A549 (cell line): ENCODE measurements around the gene MYOM1. TPM values are rescaled to one million over a fixed set of nuclear protein-coding genes. Genes with fewer than 3 reads are reported as not detected.
"Not testable (repeated sequence)": the region's sequence is repeated elsewhere in the genome, so short reads cannot be mapped to it uniquely, and the experiment has no call there.

ENCODE experiments used
- ATAC-seq, 2 experiments: fragments of 200-7000 bp in 1 of 2; fragments of >200 bp in 1 of 2; cut with Nextera tagmentation in 1 of 2; cut with Tn5 transposase in 1 of 2; 3 replicates each; pipeline versions ENCODE4 v1.8.0 to v1.9.1; 2018 to 2020; ENCODE audit warnings: mild to moderate bottlenecking in 1 of 2, moderate library complexity in 1 of 2
- CTCF ChIA-PET: fragments of 300-600 bp; sonication (Branson Sonifier 250); formaldehyde crosslinking; extraction: SDS; loops from one replicate; lab custom pipeline; 2021; ENCODE audit warnings: antibody characterized with exemption, inconsistent platforms; lab: Yijun Ruan, JAX
- POLR2A ChIA-PET: fragments of 350-600 bp; formaldehyde crosslinking; extraction: SDS; loops from one replicate; lab custom pipeline; 2021; ENCODE audit warnings: antibody characterized with exemption, inconsistent platforms; lab: Yijun Ruan, JAX
- DNase-seq, 2 experiments: peaks; one replicate each; pipeline versions ENCODE4 v3.0.0 to v3.0.0-alpha.2; 2011 to 2016; ENCODE audit warnings: low read depth in 1 of 2, low spot score in 1 of 2
- FAIRE-seq: peaks from 2 replicates; lab custom pipeline; 2011; peaks lifted over from hg19 to GRCh38; lab: Jason Lieb, UNC
- H3K27ac ChIP-seq, 2 experiments: fragments of >200 bp; sonication (Bioruptor Twin); formaldehyde crosslinking; 3 replicates each; pipeline ENCODE4 v1.5.1; 2016 to 2017
- H3K4me1 ChIP-seq: fragments of >200 bp; sonication (Bioruptor Twin); formaldehyde crosslinking; 3 replicates; pipeline ENCODE4 v1.6.1; 2016
- H3K4me2 ChIP-seq: fragments of >200 bp; sonication (Bioruptor Twin); formaldehyde crosslinking; 3 replicates; pipeline ENCODE4 v1.6.1; 2016
- H3K4me3 ChIP-seq: fragments of >200 bp; sonication (Bioruptor Twin); formaldehyde crosslinking; 3 replicates; pipeline ENCODE4 v1.5.1; 2016
- H3K9me3 ChIP-seq: fragments of >200 bp; sonication (Bioruptor Twin); formaldehyde crosslinking; 3 replicates; pipeline ENCODE4 v1.6.1; 2016
- CEBPB ChIP-seq, 2 experiments: fragments of >200 bp in 1 of 2; sonication (Bioruptor Twin) in 1 of 2; formaldehyde crosslinking in 1 of 2; IDR thresholded peaks; 2 replicates each; pipeline ENCODE4 v1.6.1; 2012 to 2016
- CHD4 ChIP-seq: fragments of 200-600 bp; sonication (generic); IDR thresholded peaks from 2 replicates; pipeline ENCODE4 v1.6.1; 2016; ENCODE audit warnings: antibody characterized with exemption, mild to moderate bottlenecking, borderline replicate concordance
- FOXS1 ChIP-seq: fragments of 250-450 bp; sonication (Bioruptor Pico); IDR thresholded peaks from 2 replicates; pipeline ENCODE4 v1.5.0; 2020; ENCODE audit warnings: mild to moderate bottlenecking, moderate library complexity
- KDM1A ChIP-seq: fragments of 200-600 bp; sonication (generic); IDR thresholded peaks from 2 replicates; pipeline ENCODE4 v1.6.1; 2016; ENCODE audit warnings: low read depth, mild to moderate bottlenecking
- KDM5A ChIP-seq: fragments of 200-600 bp; sonication (generic); IDR thresholded peaks from 2 replicates; pipeline ENCODE4 v1.6.1; 2016; ENCODE audit warnings: antibody characterized with exemption, mild to moderate bottlenecking
- MAZ ChIP-seq: fragments of 150-350 bp; IDR thresholded peaks from 2 replicates; pipeline ENCODE4 v1.6.1; 2014; ENCODE audit warnings: antibody characterized with exemption, low read depth, low read length, borderline replicate concordance
- NFE2L2 ChIP-seq: fragments of 150-350 bp; conservative IDR thresholded peaks from 2 replicates; pipeline ENCODE4 v1.6.1; 2014; ENCODE audit warnings: low read length
- NR3C1 ChIP-seq: fragments of >200 bp; sonication (Bioruptor Twin); formaldehyde crosslinking; IDR thresholded peaks from 3 replicates; pipeline ENCODE4 v1.6.1; 2017
- PHF8 ChIP-seq: fragments of 200-600 bp; sonication (generic); IDR thresholded peaks from 2 replicates; pipeline ENCODE4 v1.6.1; 2016; ENCODE audit warnings: low read depth, mild to moderate bottlenecking, antibody characterized with exemption, moderate library complexity, borderline replicate concordance
- POLR2A ChIP-seq: IDR thresholded peaks from 2 replicates; pipeline ENCODE4 v1.6.1; 2012; ENCODE audit warnings: mild to moderate bottlenecking, low read length
- RAD21 ChIP-seq, 2 experiments: fragments of >200 bp in 1 of 2; sonication (Bioruptor Twin) in 1 of 2; formaldehyde crosslinking in 1 of 2; IDR thresholded peaks in 1 of 2; conservative IDR thresholded peaks in 1 of 2; 2 replicates in 1 of 2; 3 replicates in 1 of 2; pipeline ENCODE4 v1.6.1; 2012 to 2018; ENCODE audit warnings: inconsistent platforms in 1 of 2
- RARB ChIP-seq: fragments of 250-450 bp; sonication (Bioruptor Pico); IDR thresholded peaks from 2 replicates; pipeline ENCODE4 v1.8.0; 2021; ENCODE audit warnings: mild to moderate bottlenecking, moderate library complexity
- RCOR1 ChIP-seq: fragments of 150-350 bp; IDR thresholded peaks from 2 replicates; pipeline ENCODE4 v1.6.1; 2014; ENCODE audit warnings: antibody characterized with exemption, low read length, low read depth
- RNF2 ChIP-seq: fragments of 200-600 bp; sonication (generic); IDR thresholded peaks from 2 replicates; pipeline ENCODE4 v1.6.1; 2016; ENCODE audit warnings: low read depth, mild to moderate bottlenecking, antibody characterized with exemption, moderate library complexity, borderline replicate concordance
- SMC3 ChIP-seq: fragments of >200 bp; sonication (Bioruptor Twin); formaldehyde crosslinking; IDR thresholded peaks from 3 replicates; pipeline ENCODE4 v1.6.1; 2018; ENCODE audit warnings: inconsistent platforms
- TP53 ChIP-seq: fragments of 250-450 bp; sonication (Bioruptor Pico); IDR thresholded peaks from 2 replicates; pipeline ENCODE4 v1.5.0; 2021; ENCODE audit warnings: mild to moderate bottlenecking, moderate library complexity
- ZC3H11A ChIP-seq: fragments of 450-650 bp; IDR thresholded peaks from 2 replicates; pipeline ENCODE4 v1.6.1; 2014; ENCODE audit warnings: antibody characterized with exemption, mild to moderate bottlenecking
- ZFP36 ChIP-seq: fragments of 450-650 bp; IDR thresholded peaks from 2 replicates; pipeline ENCODE4 v1.6.1; 2014; ENCODE audit warnings: borderline replicate concordance; ENCODE audit not compliant: partially characterized antibody
- ZNF302 ChIP-seq: fragments of 250-450 bp; sonication (Bioruptor Pico); IDR thresholded peaks from 2 replicates; pipeline ENCODE4 v1.9.0; 2021; ENCODE audit warnings: inconsistent platforms, mild to moderate bottlenecking, moderate library complexity
- WGBS: methylation state at CpG from one replicate; pipeline ENCODE4 v1.1.6; 2017; ENCODE audit errors: missing lambda C conversion rate; 5-methylcytosine and 5-hydroxymethylcytosine counted together
- polyA plus RNA-seq, 4 experiments: library from polyadenylated mRNA; depleted of rRNA in 3 of 4; stranded (reverse); fragments of >200 nt; fragmentation: RNase III in 1 of 4; extraction: RNeasy Plus Mini Kit Qiagen cat#74134 plus additional on column Dnase treatment in 1 of 4; gene quantifications; 2 replicates in 3 of 4; 3 replicates in 1 of 4; pipeline ENCODE4 v1.2.3, GENCODE V29; 2011 to 2017
- TF ChIP-seq, protein P1 (sequence below): fragments of 250-450 bp; sonication (Bioruptor Pico); IDR thresholded peaks from 2 replicates; pipeline ENCODE4 v1.5.0; 2021; ENCODE audit warnings: mild to moderate bottlenecking, moderate library complexity, borderline replicate concordance
- TF ChIP-seq, protein P2 (sequence below): fragments of 450-650 bp; IDR thresholded peaks from 2 replicates; pipeline ENCODE4 v1.6.1; 2014; ENCODE audit warnings: antibody characterized with exemption
- TF ChIP-seq, protein P3 (sequence below): fragments of >200 bp; sonication (Bioruptor Twin); formaldehyde crosslinking; IDR thresholded peaks from 3 replicates; pipeline ENCODE4 v1.5.1; 2016

Gene MYOM1
- polyA plus RNA-seq, 2 of the 4 experiments (the other 2 are of a cell fraction), result 0.18 to 0.30 TPM

DNA sequence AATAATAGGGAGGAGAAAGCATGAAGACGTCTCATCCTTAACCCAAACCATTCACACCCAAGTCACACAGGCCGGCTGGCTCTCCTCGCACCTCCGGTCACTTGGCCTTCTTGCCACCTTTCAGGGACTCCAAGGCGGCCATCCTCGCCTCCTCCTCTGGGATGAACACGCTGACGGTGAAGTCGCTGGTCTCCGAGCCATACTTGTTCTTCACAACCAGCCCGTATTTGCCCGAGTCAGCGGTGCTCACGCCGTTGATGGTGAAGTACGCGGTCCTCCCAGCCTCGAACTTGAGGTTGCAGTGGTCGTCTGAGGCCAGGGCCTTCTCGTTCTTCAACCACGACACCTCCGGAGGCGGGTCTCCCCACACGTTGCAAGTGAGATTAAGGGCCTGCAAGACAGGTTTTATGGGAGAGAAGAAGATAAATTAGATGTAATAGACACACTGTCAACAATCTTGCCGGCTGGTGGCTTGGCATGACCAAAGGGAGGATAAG lies 152.6 kb downstream of the MYOM1 start:
- no peak for ATAC-seq
- no peak for FAIRE-seq
- Histone ChIP-seq H3K9me3 (no peaks in the 10 kb centered on the region), H3K4me2 (no peak overlapping the region), H3K4me3 (no peak overlapping the region), H3K27ac (no peak overlapping the region)
- POLR2A ChIA-PET, result no interaction called here
- TF ChIP-seq ZFP36 (no peak), PHF8 (no peak), NR3C1 (no peak), RCOR1 (no peak)
- TF ChIP-seq, protein P1, sequence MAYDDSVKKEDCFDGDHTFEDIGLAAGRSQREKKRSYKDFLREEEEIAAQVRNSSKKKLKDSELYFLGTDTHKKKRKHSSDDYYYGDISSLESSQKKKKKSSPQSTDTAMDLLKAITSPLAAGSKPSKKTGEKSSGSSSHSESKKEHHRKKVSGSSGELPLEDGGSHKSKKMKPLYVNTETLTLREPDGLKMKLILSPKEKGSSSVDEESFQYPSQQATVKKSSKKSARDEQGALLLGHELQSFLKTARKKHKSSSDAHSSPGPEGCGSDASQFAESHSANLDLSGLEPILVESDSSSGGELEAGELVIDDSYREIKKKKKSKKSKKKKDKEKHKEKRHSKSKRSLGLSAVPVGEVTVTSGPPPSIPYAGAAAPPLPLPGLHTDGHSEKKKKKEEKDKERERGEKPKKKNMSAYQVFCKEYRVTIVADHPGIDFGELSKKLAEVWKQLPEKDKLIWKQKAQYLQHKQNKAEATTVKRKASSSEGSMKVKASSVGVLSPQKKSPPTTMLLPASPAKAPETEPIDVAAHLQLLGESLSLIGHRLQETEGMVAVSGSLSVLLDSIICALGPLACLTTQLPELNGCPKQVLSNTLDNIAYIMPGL (CRISPR knock-in tag), result no peak
- TF ChIP-seq, all 56 proteins: peak for 0
- WGBS, result 85% methylated on average over 19 of the region's 25 CpGs
- CTCF ChIA-PET, result no interaction called here
- H3K4me1 ChIP-seq, result no peaks in the 10 kb centered on the region
- DNase-seq, result no peak

DNA sequence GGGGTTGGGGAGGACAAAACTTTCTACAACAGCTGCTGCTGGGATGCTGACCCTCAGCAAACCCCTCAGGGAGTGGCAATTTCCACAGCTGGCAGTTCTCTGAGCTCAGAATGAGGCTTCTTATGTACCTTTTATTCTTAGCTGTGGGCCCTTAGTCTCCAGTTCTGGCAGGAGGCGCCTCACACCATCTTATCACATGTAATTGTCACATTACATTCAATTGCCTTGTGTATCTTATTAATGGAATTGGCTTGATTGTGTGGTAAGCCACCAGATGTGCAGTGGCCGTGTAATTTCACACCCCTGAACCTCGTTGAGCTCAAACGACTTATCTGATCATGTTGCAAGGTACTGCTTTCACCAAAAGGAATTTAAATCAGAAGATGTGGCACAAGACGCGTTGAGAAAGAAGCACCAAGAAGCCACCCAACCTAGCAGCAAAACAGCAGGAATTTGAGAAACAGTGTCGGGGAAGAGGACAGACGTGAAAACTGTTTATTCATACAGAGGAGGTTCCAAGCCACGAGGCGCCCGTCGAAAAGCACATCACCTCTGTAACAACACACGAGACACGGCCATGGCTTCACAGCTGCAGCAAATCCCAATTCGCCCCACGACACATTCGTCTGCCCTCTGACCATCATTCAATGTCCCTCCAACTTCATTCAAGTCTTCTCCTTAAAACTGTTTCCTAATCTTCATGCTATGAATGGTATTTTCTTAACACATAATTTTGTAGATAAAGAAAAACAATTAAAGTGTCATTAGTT lies 153.2 kb downstream of the MYOM1 start:
- no peak overlapping the region for H3K27ac ChIP-seq
- no peak for ATAC-seq
- TF ChIP-seq FOXS1 (CRISPR knock-in tag) (no peak), RNF2 (no peak), RCOR1 (no peak), CHD4 (no peak), KDM1A (no peak), POLR2A (no peak)
- TF ChIP-seq, protein P2, sequence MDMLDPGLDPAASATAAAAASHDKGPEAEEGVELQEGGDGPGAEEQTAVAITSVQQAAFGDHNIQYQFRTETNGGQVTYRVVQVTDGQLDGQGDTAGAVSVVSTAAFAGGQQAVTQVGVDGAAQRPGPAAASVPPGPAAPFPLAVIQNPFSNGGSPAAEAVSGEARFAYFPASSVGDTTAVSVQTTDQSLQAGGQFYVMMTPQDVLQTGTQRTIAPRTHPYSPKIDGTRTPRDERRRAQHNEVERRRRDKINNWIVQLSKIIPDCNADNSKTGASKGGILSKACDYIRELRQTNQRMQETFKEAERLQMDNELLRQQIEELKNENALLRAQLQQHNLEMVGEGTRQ, result no peak
- TF ChIP-seq, all 56 proteins: peak for 0
- Histone ChIP-seq H3K4me2 (no peak overlapping the region), H3K4me1 (no peaks in the 10 kb centered on the region), H3K4me3 (no peak overlapping the region), H3K9me3 (no peaks in the 10 kb centered on the region)
- DNase-seq, result no peak
- FAIRE-seq, result no peak
- ChIA-PET CTCF (interaction anchor here (0.7 to 1.3 kb wide), 2 partner anchors 52 to 55 kb away, joined by 3 read pairs; no protein-coding TSS in a partner anchor), POLR2A (no interaction called here)
- WGBS, result 91% methylated on average over 17 of the region's 17 CpGs

DNA sequence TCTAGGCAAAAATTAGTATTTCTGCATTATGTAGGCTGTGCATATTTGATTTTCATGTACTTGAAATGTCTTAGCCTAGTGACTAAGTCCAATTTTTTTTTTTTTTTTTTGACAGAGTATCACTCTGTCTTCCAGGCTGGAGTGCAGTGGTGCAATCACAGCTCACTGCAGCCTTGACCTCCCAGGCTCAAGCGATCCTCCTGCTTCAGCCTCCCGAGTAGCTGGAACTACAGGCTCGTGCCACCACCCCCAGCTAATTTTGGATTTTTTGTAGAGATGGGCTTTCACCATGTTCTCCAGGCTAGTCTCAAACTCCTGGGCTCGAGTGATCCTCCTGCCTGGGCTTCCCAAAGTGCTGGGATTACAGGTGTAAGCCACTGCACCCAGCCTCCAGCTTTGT lies 156.0 kb downstream of the MYOM1 start:
- H3K27ac ChIP-seq, H3K4me3 ChIP-seq, POLR2A ChIA-PET, H3K9me3 ChIP-seq, H3K4me2 ChIP-seq, DNase-seq, ATAC-seq, FAIRE-seq, H3K4me1 ChIP-seq: not testable (repeated sequence)
- 71% methylated on average over 4 of the region's 4 CpGs for WGBS
- CTCF ChIA-PET, result interaction anchor here (0.7 to 2.5 kb wide), 15 partner anchors 11 to 109 kb away, joined by 3 to 17 read pairs (median 7); no protein-coding TSS in a partner anchor

DNA sequence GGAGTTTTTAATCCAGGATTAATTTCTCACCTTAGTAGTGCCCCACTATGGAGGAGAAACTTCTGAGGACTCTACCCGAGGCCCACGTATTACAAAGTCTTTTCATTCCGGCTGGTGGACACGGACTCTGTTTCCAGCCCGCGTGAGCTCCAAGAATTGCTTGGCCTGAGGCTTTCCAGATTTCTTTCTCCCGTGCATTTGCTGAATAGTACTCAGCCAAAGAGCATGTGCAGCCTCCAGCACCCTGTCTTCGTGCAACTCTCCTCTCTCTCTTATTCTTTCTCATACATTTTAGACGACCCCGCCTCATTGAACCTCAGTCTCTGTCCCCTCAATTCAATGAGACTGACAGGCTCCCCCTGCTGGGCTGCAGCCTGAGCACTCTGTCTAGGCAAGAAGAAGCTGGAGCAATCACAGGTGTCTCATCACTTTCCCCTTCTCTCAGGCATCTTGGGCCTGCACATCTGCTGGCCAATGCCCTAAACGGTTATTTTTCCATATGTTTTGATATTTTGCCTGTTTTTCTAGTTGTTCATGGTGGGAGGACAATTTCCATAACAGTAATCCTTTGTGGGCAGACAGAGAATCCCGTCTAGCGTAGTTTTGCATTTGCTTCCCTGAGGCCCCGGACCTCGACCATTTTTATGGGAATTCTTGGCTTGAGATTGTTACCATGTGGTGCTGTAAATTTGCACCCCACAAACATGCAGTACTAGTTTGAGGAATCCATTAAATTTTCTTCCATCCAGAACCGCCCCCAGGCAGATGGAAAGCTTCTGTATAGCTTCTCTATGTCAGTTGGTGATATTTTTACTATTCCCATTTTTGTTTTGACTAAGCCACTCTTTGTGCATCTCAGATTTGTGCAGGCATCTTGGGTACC lies 156.7 kb downstream of the MYOM1 start:
- no peaks in the 10 kb centered on the region for H3K9me3 ChIP-seq
- ChIA-PET POLR2A (interaction anchor here (0.5 kb wide), 1 partner anchor 119 kb away, joined by 3 read pairs; no protein-coding TSS in a partner anchor), CTCF (interaction anchor here (0.6 to 2.5 kb wide), 39 partner anchors 8 to 183 kb away, joined by 3 to 17 read pairs (median 4); no protein-coding TSS in a partner anchor)
- H3K4me3 ChIP-seq, result no peak overlapping the region
- no peak overlapping the region for H3K4me2 ChIP-seq
- WGBS, result 52% methylated on average over 16 of the region's 16 CpGs
- FAIRE-seq (no peak), DNase-seq (peak in 1 of 2 experiments; percentile 42), ATAC-seq (peak; percentile 59 to 91; a peak in 3 of 6 replicates)
- H3K27ac ChIP-seq, result peak overlapping the region in 1 of 2 experiments; percentile 47; a peak in 1 of 6 replicates
- H3K4me1 ChIP-seq, result peaks cover 10% of the 10 kb centered on the region
- TF ChIP-seq SMC3, result peak; percentile 74
- TF ChIP-seq RARB, result no peak
- TF ChIP-seq ZC3H11A, result no peak
- no peak for TF ChIP-seq NFE2L2
- TF ChIP-seq NR3C1, result no peak
- no peak for TF ChIP-seq MAZ
- TF ChIP-seq CEBPB (IDR thresholded peaks at IDR 0.05), result no peak
- no peak for TF ChIP-seq ZNF302 (CRISPR knock-in tag)
- no peak for TF ChIP-seq TP53 (CRISPR knock-in tag)
- no peak for TF ChIP-seq KDM5A
- peak; percentile 66 to 68 for TF ChIP-seq RAD21 (conservative IDR thresholded peaks at IDR 0.05 in 1 of 2, IDR thresholded peaks at IDR 0.05 in 1 of 2)
- TF ChIP-seq, protein P3, sequence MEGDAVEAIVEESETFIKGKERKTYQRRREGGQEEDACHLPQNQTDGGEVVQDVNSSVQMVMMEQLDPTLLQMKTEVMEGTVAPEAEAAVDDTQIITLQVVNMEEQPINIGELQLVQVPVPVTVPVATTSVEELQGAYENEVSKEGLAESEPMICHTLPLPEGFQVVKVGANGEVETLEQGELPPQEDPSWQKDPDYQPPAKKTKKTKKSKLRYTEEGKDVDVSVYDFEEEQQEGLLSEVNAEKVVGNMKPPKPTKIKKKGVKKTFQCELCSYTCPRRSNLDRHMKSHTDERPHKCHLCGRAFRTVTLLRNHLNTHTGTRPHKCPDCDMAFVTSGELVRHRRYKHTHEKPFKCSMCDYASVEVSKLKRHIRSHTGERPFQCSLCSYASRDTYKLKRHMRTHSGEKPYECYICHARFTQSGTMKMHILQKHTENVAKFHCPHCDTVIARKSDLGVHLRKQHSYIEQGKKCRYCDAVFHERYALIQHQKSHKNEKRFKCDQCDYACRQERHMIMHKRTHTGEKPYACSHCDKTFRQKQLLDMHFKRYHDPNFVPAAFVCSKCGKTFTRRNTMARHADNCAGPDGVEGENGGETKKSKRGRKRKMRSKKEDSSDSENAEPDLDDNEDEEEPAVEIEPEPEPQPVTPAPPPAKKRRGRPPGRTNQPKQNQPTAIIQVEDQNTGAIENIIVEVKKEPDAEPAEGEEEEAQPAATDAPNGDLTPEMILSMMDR, result peak; percentile 60
